ENCODE results near the gene DUSP28. TPM values are rescaled to one million over a fixed set of nuclear protein-coding genes. Genes with fewer than 3 reads are reported as not detected.

DUSP28 gene
- total RNA-seq, 1 experiment from 2014 or later = 8.0 TPM

- peak; percentile 21 for DNase-seq (ENCODE audit: low read depth, low spot score)
- in situ Hi-C loops (cut with HindIII; ENCODE audit: low pct_unique_long_range_greater_than_20kb, low sequenced_read_pairs) = no loop called here
Measured at GRCh38 chr2:240567872-240568677, 7.9 kb downstream of the DUSP28 start, which contains the start of gene RNPEPL1. RNPEPL1 (plus strand) TSS chr2:240568484; CDS start chr2:240568587, 103 bp downstream.

GRCh38 chr2:240568678-240569522 is 8.7 kb downstream of the DUSP28 start:
- peak; percentile 37 for DNase-seq (ENCODE audit: low read depth, low spot score)
- in situ Hi-C loops (cut with HindIII; ENCODE audit: low pct_unique_long_range_greater_than_20kb, low sequenced_read_pairs) = no loop called here

GRCh38 chr2:240569523-240569997 is 9.4 kb downstream of the DUSP28 start:
- no peak for DNase-seq (ENCODE audit: low read depth, low spot score)
- in situ Hi-C loops (cut with HindIII; ENCODE audit: low pct_unique_long_range_greater_than_20kb, low sequenced_read_pairs) = no loop called here

- in situ Hi-C loops (cut with HindIII; ENCODE audit: low pct_unique_long_range_greater_than_20kb, low sequenced_read_pairs) = no loop called here
- DNase-seq (ENCODE audit: low read depth, low spot score) = no peak
Measured at GRCh38 chr2:240569998-240570530, 9.9 kb downstream of the DUSP28 start.

GRCh38 chr2:240570531-240571313 is 10.6 kb downstream of the DUSP28 start:
- in situ Hi-C loops (cut with HindIII; ENCODE audit: low pct_unique_long_range_greater_than_20kb, low sequenced_read_pairs) = no loop called here

GRCh38 chr2:240571314-240571973 is 11.3 kb downstream of the DUSP28 start:
- in situ Hi-C loops (cut with HindIII; ENCODE audit: low pct_unique_long_range_greater_than_20kb, low sequenced_read_pairs) = no loop called here
- no peak for DNase-seq (ENCODE audit: low read depth, low spot score)

More at GRCh38 chr2:240570531-240571313, 10.6 kb downstream of the DUSP28 start:
- DNase-seq (ENCODE audit: low read depth, low spot score) = no peak

- DNase-seq (ENCODE audit: low read depth, low spot score) = no peak
- in situ Hi-C loops (cut with HindIII; ENCODE audit: low pct_unique_long_range_greater_than_20kb, low sequenced_read_pairs) = no loop called here
Measured at GRCh38 chr2:240572141-240573031, 12.2 kb downstream of the DUSP28 start.

GRCh38 chr2:240573071-240573515 is 12.9 kb downstream of the DUSP28 start:
- DNase-seq (ENCODE audit: low read depth, low spot score) = no peak
- in situ Hi-C loops (cut with HindIII; ENCODE audit: low pct_unique_long_range_greater_than_20kb, low sequenced_read_pairs) = no loop called here

- in situ Hi-C loops (cut with HindIII; ENCODE audit: low pct_unique_long_range_greater_than_20kb, low sequenced_read_pairs) = no loop called here
- DNase-seq (ENCODE audit: low read depth, low spot score) = no peak
Measured at GRCh38 chr2:240573516-240574385, 13.6 kb downstream of the DUSP28 start.

GRCh38 chr2:240574386-240575100 is 14.4 kb downstream of the DUSP28 start:
- DNase-seq (ENCODE audit: low read depth, low spot score) = no peak
- in situ Hi-C loops (cut with HindIII; ENCODE audit: low pct_unique_long_range_greater_than_20kb, low sequenced_read_pairs) = no loop called here

- in situ Hi-C loops (cut with HindIII; ENCODE audit: low pct_unique_long_range_greater_than_20kb, low sequenced_read_pairs) = no loop called here
- DNase-seq (ENCODE audit: low read depth, low spot score) = no peak
Measured at GRCh38 chr2:240575101-240575965, 15.2 kb downstream of the DUSP28 start.

- in situ Hi-C loops (cut with HindIII; ENCODE audit: low pct_unique_long_range_greater_than_20kb, low sequenced_read_pairs) = no loop called here
- DNase-seq (ENCODE audit: low read depth, low spot score) = no peak
Measured at GRCh38 chr2:240576036-240576435, 15.9 kb downstream of the DUSP28 start.

GRCh38 chr2:240576436-240577205 is 16.5 kb downstream of the DUSP28 start:
- no peak for DNase-seq (ENCODE audit: low read depth, low spot score)
- in situ Hi-C loops (cut with HindIII; ENCODE audit: low pct_unique_long_range_greater_than_20kb, low sequenced_read_pairs) = no loop called here
